ENCODE data around the gene EIF3L.

- TF ChIP-seq CTCF (IDR thresholded peaks at IDR 0.05; ENCODE audit: low read depth, low read length, poor library complexity, severe bottlenecking) (no peak), EZH2phosphoT487 (IDR thresholded peaks at IDR 0.05; ENCODE audit: borderline replicate concordance, low read length) (no peak)
Measured at GRCh38 chr22:37852418-37852817, 3.2 kb downstream of the EIF3L start.
